ENCODE data around the gene MAMDC4.
"Not testable (repeated sequence)": the region's sequence is repeated elsewhere in the genome, so short reads cannot be mapped to it uniquely, and the experiment has no call there.

Gene MAMDC4

DNA sequence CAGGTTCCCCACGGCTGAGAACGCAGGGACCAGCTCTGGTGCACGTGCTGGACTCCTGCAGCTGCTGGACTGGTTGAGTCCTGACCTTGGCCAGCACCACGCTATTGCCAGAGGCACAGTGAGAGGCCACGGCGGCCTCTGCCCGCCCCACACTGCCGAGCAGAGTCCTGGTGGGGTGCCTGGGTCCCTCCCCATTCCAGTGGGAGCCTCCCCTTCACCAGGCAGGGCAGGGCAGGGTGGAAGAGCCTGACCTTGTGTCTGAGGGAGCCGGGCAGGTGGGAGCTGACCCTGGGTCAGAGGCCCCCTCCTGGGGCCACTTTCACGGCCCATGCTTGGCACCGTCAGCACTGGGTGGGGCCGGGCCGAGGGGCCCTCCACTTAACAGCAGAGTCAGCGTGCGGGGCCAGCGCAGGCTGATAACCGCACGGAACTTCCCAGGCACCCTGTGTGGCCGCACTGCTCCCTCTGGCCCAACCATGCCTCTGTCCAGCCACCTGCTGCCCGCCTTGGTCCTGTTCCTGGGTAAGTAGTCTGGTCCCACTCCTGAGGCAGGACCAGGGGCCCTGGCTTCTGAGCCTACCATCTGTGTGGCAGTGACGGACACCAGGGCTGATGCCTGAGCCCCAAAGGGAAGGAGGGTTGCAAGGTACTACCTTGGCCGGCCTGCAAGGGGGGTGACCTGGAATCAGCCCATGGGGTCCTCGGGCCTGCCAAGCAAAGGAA lies at the start of gene MAMDC4:
Gene MAMDC4, plus strand, starts transcription at position 406 of the 723 bp plus-strand sequence. Its CDS starts 71 bp downstream, at position 477.
- no peak for DNase-seq (ENCODE audit: low read depth)

DNA sequence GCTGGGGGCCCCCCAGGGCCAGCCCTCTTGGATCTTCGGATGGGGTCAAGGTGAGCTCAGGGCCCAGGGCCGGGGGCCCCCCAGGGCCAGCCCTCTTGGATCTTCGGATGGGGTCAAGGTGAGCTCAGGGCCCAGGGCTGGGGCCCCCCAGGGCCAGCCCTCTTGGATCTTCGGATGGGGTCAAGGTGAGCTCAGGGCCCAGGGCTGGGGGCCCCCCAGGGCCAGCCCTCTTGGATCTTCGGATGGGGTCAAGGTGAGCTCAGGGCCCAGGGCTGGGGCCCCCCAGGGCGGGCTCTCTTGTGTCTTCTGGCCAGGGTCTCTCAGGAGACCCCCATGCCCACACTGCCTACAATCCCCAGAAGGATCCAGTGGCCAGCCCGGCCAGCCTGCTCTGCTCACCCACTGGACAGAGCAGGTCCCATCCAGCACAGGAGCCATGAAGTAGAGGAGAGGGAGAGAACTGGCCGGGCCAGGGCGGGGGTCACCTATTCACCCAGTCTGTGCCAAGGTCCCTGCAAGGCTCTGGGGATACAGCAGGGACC lies 49.1 kb upstream of the MAMDC4 start:
- DNase-seq (ENCODE audit: low read depth): not testable (repeated sequence)

DNA sequence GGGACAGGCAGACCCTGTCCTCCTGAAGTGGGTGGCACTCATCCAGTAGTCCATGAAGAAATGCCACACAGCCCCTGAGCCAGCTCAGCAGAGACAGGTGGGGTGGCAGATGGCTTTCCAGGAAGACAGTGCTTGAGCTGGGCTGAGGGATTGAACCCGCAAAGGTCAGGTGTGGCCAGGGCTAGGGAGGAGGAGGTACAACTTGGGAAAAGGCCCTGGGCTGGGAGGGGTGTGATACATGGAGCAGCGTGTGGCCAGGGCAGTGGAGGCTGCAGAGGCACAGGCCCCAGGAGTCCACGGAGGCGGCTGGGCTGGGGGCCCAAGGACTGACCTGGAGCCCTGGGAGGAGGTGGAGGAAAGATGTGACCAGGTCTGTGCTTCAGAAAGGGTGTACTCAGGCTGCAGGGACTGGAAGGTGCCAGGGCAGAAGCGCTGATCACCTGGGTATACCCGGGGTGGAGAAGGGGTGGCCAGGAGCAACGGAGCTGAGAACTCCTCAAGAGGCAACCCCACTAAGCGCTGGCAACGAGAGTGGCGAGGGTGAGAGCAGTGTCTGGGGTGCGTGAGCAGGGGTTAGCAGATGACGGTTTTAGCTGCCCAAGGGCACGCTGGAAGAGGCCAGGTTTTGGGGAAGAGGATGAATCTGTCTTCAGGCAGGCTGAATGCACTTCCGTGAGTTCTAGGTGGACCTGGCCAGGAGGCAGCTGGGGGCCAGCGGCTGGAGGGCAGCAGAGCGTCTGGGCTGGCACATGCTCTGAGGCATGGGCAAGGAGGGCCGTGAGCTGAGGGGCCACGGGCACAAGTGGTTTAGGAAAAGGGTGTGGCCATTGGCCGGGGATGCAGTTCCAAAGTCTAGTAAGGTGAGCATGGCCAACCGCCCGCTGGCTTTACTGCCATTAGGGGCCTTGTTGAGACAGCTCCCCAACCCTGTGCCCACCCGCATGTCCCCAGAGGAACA lies 48.3 kb upstream of the MAMDC4 start:
- DNase-seq (ENCODE audit: low read depth): no peak

DNA sequence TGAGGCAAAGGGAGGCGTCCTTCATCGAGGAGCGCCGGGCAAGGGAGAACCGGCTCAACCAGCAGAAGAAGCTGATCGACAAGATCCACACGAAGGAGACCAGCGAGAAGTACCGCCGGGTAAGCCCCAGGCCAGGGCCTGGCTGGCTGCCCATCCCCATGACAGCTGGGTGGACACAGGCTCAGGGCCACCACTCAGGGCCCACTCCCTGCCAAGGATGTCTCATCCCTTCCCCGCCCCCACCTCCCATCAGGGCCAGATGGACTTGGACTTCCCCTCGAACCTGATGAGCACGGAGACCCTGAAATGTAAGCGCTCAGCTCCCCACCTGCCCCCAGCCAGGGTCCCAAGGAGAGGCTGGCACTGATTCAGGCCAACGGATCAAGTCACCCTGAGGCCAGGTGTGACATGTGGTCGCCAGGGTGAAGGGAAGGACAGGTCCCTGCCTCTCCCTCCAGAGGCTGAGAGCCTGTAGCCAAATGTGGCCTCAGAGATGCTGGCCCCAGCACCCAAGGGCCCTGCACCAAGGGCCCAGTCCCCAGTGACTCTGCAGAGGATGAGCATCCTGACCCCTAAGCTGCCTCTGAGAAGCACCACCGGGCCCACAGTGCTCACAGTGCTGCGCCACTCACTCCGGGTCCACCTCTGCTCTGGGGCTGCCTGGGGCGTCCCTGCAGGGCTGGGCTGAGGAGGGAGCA lies 47.5 kb upstream of the MAMDC4 start:
- DNase-seq (ENCODE audit: low read depth): no peak

DNA sequence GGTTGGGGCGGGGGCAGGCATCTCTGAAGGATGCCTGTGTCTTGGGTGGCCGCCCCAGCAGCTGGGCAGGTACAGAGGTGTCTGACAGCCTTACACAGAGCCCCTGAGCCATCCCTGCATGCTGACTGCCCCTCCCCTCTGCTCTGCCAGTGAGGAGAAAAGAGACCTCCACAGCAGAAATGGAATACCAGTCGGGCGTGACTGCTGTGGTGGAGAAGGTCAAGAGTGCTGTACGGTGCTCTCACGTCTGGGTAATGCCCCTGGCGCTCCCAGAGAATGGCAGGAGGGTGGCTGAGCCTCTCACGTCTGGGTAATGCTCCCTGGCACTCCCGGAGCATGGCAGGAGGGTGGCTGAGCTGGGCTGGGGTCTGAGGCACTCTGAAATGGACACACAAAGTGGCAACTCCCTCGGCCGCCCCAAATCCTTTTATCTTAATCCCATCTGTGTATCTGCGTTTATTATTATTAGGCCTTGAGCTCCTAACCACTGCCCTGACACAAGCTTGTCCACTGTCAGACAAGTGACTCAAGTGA lies 46.9 kb upstream of the MAMDC4 start:
- no peak for DNase-seq (ENCODE audit: low read depth)

DNA sequence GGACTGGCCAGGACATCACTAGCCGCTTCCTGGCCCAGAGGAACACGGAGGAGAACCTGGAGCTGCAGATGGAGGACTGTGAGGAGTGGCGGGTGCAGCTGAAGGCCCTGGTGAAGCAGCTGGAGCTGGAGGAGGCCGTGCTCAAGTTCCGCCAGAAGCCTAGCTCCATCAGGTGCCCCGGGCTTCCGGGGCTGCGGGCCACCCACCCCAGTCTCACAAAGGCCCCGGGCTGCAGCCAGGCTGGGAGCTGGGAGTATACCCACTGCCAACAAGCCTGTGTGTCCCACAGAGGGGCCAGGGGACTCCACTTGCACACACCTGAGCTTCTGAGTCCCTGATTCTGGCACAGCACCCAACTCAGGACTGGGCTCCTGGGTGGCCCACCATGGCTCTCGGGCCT lies 46.1 kb upstream of the MAMDC4 start:
- DNase-seq (ENCODE audit: low read depth): no peak

DNA sequence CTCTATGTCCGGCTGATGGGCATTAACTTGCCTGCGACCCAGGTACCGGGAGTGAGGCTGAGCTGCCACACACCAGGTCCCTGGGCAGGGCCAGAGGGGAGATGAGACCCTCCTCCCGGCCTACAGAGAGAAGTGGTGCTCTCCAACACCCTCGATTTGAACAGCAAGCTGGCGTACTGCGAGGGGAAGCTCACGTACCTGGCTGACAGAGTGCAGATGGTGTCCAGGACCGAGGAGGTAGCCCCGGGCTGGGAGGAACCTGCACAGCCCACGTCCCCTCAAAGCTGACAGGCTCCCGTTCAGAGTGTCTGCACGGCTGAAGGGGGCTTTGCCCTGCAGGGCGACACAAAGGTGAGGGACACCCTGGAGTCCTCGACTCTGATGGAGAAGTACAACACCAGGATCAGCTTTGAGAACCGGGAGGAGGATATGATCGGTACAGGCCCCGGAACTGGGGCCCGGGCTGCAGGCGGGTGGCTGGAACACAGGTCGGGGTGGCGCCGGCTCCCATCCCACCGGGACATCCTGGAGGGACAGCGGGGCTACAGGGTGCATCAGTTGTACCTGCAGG lies 45.4 kb upstream of the MAMDC4 start:
- DNase-seq (ENCODE audit: low read depth): no peak

DNA sequence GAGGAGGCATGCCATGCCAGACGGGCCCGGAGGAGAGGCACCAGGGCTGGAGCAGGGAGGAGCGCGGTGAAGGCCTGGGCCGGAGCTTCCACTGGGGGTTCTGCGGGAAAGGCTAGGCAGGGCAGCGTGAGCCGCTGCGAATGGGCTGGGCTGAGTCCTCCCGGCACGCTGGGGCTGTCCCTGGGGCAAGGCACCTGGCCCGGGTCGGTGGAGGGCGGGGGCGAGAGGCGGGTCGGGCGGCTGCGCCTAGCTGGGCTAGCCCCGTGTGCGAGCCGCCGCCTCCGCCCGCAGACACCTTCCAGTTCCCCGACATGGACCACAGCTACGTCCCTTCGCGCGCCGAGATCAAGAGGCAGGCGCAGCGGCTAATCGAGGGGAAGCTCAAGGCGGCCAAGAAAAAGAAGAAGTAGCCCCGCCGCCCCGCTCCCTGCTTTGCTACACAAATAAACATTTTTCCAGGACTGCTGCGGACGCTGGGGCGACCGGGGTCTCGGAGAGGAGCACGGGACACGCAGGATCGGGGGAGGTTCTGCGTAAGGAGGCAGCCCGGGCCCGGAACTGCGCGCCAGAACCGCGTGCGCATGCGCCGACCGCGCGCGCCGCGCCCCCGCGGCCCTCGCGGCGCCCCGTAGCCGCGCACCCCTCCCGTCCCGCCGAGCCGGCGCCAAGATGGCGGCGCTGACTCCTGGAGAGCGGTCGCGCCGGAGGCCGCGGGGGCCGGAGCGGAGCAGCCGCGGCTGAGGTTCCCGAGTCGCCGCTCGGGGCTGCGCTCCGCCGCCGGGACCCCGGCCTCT lies 44.7 kb upstream of the MAMDC4 start, which contains the start of gene RABL6:
Gene RABL6, plus strand, starts transcription at position 668 of the 794 bp plus-strand sequence. CDS start 249 bp downstream, outside the sequence.
- peak; percentile 73 for DNase-seq (ENCODE audit: low read depth)

DNA sequence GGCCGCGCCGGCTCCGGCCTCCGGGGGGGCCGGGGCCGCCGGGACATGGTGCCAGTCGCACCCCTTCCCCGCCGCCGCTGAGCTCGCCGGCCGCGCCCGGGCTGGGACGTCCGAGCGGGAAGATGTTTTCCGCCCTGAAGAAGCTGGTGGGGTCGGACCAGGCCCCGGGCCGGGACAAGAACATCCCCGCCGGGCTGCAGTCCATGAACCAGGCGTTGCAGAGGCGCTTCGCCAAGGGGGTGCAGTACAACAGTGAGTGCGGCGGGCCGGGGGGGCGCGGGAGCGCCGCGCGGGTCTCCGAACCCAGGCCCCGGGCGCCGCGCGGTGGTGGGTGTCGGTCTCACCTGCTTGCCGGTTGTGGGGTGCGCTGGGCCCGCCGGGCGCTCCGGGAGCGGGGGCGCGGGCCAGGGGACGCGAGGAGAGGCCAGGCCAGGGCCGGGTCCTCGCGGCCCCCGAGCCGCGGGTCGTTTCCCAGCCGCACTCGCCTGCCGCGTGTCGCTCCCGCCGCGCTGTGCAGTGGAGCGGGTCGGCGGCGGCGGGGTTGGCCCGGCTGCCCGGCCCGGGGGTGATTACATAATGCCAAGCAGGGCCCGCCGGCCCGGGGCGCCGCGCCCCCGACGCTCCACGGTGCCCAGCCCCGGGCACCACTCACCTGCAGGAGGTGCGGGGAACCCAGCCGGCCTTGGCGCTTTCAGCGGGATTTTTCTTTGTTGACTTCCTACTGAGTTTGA lies 43.9 kb upstream of the MAMDC4 start:
- DNase-seq (ENCODE audit: low read depth): peak; percentile 43

DNA sequence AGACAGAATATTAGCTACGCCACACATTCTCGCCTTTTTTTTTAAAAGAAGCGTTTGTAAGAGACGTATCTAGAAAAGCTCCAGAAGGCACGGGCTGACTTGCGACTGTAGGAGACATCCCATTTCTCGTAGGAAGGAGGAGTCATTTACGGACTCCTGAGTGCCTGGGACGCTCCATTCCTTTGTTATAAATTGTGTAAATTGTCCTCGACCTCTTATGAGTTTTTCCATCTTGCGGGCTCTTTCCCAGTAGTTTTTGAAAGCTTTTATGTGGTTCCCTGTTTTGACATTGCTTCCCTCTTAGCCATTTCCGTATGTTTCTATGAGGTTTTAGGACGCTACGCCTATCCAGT lies 43.4 kb upstream of the MAMDC4 start:
- no peak for DNase-seq (ENCODE audit: low read depth)

DNA sequence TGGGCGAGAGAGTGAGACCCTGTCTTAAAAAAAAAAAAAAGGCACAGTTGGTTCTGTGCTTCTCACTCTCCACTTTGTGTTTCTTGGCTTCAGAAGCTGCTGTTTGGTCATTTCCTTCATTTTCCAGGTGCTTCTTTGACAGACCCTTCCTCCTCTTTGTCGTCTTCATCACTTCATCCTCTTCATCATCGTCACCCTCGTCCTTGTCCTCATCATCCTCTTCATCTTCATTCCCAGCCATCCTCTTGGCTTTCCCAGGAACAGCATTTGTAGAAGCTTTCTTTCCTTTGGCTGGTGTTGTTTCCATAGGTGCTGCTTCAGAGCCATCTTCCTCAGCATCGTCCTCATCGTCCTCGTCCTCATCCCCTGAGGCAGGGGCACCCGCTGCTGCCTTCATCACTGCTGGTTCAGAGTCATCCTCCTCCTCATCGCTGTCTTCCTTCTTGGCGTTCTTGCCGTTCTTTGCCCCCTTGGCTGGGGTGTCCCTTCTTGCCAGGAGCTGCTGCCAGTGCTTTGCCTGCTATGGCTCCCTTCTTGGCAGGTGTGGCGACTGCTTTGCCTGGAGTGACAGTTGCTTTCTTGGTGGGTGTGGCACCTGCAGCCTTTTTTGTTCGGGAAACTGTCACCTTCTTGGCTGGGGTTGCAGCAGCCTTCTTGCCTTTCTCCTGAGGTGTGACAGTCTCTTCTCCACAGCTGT lies 37.3 kb upstream of the MAMDC4 start:
- no peak for DNase-seq (ENCODE audit: low read depth)

DNA sequence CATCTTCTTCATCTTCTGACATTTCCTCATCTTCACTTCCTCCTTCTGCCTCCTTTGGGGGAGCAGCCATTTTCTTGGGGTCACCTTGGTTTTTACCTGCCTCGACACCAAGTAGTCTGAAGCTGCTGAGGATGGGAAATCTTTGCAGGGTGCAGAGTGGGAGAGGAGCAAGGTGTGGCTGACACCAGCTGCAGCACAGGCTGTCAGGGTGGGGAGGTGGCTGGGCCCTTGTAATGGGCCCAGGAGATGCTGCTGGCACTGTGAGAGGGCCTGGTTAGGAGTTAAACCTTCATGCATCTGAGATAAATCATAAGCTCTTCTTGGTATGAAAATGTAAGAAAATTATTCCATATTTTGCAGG lies 36.7 kb upstream of the MAMDC4 start:
- no peak for DNase-seq (ENCODE audit: low read depth)

DNA sequence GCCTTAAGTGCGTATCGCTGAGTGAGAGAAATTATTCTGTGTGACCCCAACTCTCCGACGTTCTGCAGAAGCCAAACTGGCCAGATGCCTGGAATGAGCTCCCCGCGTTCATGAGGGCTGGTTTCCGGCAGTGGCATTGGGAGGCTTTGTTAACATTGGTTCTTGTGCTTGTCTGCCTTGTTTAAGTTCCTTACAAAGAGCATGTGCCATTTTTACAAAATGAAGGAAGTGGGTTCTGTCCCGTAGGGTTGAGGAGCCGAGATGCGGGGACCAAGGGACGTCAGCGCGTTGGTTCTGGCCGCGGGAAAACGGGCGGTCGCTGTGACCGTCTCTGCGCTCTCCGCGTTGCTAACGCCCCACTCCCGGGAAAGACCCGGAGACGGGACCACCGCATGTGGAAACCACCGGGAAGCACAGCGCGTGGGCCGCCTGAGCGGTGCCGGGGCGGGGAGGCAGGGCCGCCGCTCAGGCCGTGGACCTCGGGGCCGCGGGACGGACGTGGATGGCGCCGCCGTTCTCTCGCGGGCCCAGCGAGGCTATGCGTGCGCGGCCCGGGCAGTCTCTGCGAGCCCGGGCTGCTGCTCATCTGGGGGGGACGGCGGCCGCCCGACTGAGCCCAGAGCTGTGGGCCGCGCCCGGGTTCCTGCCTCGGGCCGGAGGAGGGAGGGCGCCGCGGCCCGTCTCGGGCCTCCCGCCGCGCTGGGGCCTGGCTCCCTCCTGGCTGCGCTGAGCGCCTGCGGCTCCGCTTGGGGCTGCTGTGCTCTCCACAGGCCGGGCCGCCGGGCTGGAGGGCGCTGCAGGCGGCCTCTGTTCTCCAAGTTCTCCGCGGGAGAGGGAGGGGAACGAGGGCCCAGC lies 30.9 kb upstream of the MAMDC4 start:
- DNase-seq (ENCODE audit: low read depth): no peak

DNA sequence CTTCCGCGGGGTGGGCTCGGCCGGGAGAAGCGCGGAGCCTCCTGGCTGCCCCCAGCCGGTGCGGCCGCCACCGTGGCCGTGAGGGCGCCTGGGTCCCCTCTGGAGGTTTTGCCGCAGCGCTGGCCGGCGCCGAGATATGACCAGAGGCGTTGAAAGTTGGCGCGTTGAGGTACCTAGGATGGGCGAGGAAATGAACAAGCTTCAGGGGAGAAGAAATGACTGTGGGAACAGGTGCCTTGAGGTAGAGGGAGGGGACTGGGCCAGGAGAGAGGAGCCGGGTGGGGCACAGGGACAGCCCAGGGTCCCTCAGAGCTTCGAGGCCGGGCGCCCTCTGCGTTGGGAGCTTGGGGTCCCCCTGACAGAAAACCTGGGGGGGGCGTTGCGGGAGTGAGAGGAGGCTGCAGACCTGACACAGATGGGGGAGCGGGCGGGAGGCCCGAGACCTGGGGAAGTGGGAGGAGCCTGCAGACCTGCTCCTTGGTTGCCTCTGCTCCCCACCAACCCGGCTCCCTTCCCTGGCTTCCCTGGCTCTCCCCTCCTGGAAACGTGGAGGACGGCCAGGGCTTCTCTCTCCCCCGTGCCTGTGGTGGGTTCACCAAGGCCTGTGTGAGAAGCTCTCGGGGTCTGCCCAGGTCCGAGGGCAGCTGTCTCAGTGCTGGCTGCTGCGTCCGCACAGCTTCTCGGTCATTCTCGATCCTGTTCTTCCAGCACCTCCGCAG lies 30.2 kb upstream of the MAMDC4 start:
- no peak for DNase-seq (ENCODE audit: low read depth)

DNA sequence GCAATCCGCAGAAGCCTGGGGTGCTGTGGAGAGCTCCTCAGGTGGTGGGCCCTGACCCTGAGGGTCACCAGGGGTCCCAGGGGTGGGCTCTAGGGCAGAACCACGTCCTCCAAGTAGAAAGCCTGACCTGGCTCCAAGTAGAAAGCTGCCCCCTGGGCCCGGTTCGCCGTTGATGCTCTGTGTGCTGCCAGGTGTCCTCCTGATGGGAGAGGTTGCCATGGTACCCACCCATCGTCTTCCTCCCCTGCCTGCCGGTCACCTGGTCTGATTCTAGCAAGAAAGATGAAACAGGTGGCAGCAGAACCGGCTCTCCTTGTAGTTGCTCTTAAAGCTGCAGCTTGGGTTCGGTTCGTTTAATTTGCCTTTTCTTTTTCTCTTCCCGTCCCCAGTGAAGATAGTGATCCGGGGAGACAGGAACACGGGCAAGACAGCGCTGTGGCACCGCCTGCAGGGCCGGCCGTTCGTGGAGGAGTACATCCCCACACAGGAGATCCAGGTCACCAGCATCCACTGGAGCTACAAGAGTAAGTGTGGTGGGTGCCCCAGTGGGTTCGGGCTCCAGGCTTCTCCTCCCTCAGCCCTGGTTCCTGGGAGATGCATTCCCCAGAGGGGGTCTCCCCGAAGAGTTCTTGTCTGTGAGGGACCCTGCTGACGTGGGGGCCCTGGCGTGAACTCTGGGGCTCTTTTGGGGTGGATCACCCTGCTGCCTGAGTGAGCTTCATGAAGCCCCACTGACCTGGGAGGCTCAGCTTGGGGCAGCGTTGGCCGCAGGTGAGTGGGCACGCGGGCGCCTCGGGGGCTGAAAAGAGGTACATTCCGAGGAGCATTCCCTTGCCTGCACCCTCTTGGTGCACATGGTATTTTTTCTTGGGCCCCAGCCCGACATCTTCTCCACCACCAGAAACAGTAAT lies 28.8 kb upstream of the MAMDC4 start:
- no peak for DNase-seq (ENCODE audit: low read depth)

DNA sequence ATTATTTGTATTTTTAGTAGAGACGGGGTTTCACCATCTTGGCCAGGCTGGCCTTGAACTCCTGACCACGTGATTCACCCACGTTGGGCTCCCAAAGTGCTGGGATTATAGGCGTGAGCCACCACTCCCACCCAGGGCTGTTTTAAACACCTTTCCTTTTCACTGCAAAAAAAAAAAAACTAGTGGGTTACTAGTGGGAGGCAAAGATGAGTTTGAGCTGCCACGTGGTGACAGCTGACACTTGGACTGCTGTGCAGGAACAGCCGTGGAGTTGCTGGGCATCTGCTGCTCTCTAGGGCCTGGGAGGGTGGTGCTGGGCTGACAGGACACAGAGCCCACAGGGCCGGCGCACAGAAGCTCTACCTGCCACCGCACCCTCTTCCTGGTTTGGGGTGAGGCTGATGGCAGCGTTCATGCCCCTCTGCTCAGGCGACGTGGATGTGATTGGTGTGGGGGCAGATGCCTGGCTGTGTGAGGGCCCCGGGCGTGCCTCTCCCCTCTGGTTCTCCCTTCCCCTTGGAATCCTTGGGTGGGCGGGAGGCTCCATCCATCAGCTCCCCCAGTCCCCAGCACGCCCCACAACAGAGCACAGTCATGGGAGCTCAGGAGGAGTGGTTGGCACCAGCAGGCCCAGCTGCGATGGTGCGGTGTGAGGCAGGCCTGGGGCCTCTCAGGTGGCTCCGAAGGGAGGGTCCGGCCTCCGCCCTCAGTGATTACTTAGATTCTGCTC lies 27.5 kb upstream of the MAMDC4 start:
- no peak for DNase-seq (ENCODE audit: low read depth)

Data from stimulated activated CD8-positive, alpha-beta memory T cell treated with anti-CD3 and anti-CD28 coated beads, Interleukin-12 subunit alpha, Interleukin-12 subunit beta, amount 100 ng/mL, for 4 hours (primary cell).